Right lobe of liver (tissue), 6 donors: ENCODE measurements around the gene TNS3. TPM values are rescaled to one million over a fixed set of nuclear protein-coding genes. Genes with fewer than 3 reads are reported as not detected.

ENCODE experiments used
- ATAC-seq, 4 donors: fragments of 200-7000 bp; cut with Tn5 transposase; one replicate each; pipeline ENCODE4 v1.9.1; 2020; ENCODE audit warnings: mild to moderate bottlenecking in 4 of 4, moderate library complexity in 4 of 4
- DNase-seq, 3 donors: peaks; one replicate each; pipeline ENCODE4 v3.0.0-alpha.2; 2020
- H3K27ac ChIP-seq, 3 donors: fragments of 200-600 bp; one replicate each; pipeline ENCODE4 v1.8.0; 2022
- H3K27me3 ChIP-seq, 2 donors: fragments of 200-600 bp; one replicate each; pipeline ENCODE4 v1.8.0; 2022
- H3K36me3 ChIP-seq, 4 donors: fragments of 200-600 bp; sonication (generic) in 1 of 4; one replicate each; pipeline versions ENCODE4 v1.5.1 to v1.8.0; 2017 to 2022; ENCODE audit warnings: control low read depth in 1 of 4
- H3K4me1 ChIP-seq, 4 donors: fragments of 200-600 bp; sonication (generic) in 1 of 4; one replicate each; pipeline versions ENCODE4 v1.5.1 to v1.8.0; 2017 to 2022; ENCODE audit warnings: control low read depth in 1 of 4
- H3K4me3 ChIP-seq, 3 donors: fragments of 200-600 bp; one replicate each; pipeline ENCODE4 v1.8.0; 2022
- H3K9me3 ChIP-seq, 4 donors: fragments of 200-600 bp; sonication (generic) in 1 of 4; one replicate each; pipeline versions ENCODE4 v1.5.1 to v1.8.0; 2017 to 2022; ENCODE audit warnings: control low read depth in 1 of 4
- POLR2A ChIP-seq: fragments of 450-650 bp; IDR thresholded peaks from one replicate; pipeline ENCODE4 v1.6.1; 2017; ENCODE audit warnings: antibody characterized with exemption, mild to moderate bottlenecking
- WGBS: methylation state at CpG from one replicate; pipeline ENCODE4 v1.1.6; 2018; ENCODE audit warnings: low coverage, low lambda C conversion rate; ENCODE audit not compliant: insufficient coverage; ENCODE audit errors: missing lambda C conversion rate; 5-methylcytosine and 5-hydroxymethylcytosine counted together
- intact Hi-C, 2 donors: fragments of 100-400 bp; cut with DNase I; formaldehyde crosslinking; loops; one replicate each; pipeline versions ENCODE4 v1.11.2 to v1.14.1; 2022
- total RNA-seq, 6 experiments: library from RNA; depleted of rRNA in 2 of 6; stranded (reverse); fragments of >200 nt in 2 of 6; fragmentation: NEBNext Ultra II Directional in 3 of 6; extraction: Animal tissue kit (Norgen Biotek cat#: 25700) in 3 of 6; gene quantifications; one replicate each; pipeline versions ENCODE4 v1.1.0 to v1.2.4, GENCODE V29; 2016 to 2023
- TF ChIP-seq, protein P1 (sequence below), 4 donors: fragments of 200-600 bp in 3 of 4; fragments of 450-650 bp in 1 of 4; IDR thresholded peaks; one replicate each; pipeline versions ENCODE4 v1.5.1 to v1.8.0; 2016 to 2022; ENCODE audit warnings: antibody characterized with exemption in 4 of 4, mild to moderate bottlenecking in 2 of 4
- donor health status: DM: no; HTN: yes; CAD: no.
- donor health status: DM: no; HTN: no; CAD: no.
- donor health status: DM: no; HTN: no; CAD: no.
- donor health status: DM: no; HTN: yes; CAD: no.
- donor health status: DM: no; HTN: yes; CAD: no.

TNS3 gene
- total RNA-seq, 6 experiments from 2014 or later, result 51.2 to 95.0 (median 58.4) TPM

DNA sequence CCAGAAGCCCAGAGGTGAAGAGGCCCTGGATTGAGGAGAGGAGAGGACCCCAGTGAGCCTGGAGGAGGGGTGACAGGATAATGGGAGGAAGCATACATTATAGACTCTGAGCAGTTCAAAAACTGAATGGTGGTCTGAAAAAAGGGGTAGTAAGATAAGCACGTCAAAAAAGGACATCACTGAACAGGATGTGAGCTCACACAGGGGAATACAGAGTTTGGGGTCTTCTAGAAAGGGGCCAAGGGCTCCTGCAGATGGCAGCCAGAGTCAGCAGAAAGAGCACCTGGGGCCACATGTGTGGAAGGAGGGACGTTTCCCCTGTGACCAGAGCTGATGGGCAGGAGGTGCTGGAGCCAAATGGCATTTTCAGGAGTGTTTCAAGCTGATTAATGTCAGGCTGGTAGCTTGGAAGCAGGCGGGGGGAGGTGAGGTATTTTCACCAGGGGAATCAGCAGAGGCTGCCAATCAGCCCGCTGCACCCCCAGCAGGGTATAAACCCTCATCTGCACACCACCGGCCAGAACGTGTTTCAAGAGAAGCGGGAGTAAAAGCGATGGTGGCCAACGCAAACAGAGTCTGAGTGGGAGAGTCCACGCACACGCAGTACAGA is 85.8 kb downstream of the TNS3 start:
- Histone ChIP-seq H3K4me1 (peaks cover 3 to 51% (median 25%) of the 10 kb centered on the region in 4 donors), H3K36me3 (no peaks in the 10 kb centered on the region), H3K4me3 (no peak overlapping the region), H3K9me3 (no peaks in the 10 kb centered on the region), H3K27me3 (no peaks in the 10 kb centered on the region), H3K27ac (peak overlapping the region; percentile 28 to 83 (median 33))
- intact Hi-C loops, result no loop called here
- 50% methylated on average over 10 of the region's 11 CpGs for WGBS
- ATAC-seq, result no peak
- DNase-seq, result no peak
- TF ChIP-seq POLR2A, result no peak
- TF ChIP-seq, protein P1, sequence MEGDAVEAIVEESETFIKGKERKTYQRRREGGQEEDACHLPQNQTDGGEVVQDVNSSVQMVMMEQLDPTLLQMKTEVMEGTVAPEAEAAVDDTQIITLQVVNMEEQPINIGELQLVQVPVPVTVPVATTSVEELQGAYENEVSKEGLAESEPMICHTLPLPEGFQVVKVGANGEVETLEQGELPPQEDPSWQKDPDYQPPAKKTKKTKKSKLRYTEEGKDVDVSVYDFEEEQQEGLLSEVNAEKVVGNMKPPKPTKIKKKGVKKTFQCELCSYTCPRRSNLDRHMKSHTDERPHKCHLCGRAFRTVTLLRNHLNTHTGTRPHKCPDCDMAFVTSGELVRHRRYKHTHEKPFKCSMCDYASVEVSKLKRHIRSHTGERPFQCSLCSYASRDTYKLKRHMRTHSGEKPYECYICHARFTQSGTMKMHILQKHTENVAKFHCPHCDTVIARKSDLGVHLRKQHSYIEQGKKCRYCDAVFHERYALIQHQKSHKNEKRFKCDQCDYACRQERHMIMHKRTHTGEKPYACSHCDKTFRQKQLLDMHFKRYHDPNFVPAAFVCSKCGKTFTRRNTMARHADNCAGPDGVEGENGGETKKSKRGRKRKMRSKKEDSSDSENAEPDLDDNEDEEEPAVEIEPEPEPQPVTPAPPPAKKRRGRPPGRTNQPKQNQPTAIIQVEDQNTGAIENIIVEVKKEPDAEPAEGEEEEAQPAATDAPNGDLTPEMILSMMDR (IDR thresholded peaks at IDR 0.05), result no peak

DNA sequence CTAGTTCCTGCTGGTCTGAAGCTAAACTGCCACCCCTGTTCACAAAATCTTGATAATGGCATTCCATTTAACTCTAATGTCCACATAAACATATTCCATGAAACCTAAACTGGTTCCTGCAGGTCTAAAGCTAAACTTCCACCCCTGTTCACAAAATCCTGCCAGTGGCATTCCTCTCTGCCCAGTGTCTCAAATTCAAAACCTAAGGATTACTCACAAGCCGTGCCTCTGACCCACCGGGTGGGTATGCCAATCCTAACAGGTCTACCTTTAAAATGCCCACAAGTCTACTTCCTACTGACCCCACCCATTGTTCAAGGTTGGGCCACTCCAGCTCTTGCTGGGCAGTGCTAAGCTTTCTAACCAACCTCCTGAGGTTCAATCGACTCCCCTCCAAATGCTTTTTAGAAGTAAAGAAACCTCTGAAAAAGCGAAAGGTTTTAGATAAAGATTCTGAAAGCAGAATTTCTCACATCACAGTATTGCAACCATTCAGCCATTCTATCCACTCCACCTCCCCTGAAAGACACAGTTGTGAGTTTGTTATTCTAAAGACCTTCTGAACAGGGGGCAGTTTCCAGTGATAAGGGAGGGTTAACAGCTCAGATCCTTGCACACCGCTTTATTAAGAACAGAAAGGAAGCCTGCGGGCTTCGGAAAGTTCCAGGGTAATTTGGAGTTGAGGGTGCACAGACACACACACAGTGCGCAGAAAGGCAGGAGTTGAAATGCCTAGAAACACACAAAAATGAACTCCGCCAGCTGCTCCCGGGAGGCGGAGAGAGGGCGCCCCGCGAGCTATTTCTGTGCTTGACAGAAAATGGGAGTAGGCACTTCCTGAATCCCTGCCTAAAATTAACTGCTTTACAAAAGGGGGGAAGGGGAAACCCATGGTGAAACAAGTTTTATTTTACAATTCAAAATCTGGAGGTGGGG is 87.7 kb downstream of the TNS3 start:
- intact Hi-C loops, result no loop called here
- 47% methylated on average over 14 of the region's 14 CpGs for WGBS
- no peak overlapping the region for H3K4me3 ChIP-seq
- DNase-seq (no peak), ATAC-seq (peak in 1 of 4 donors; percentile 3)
- H3K27me3 ChIP-seq, result no peaks in the 10 kb centered on the region
- TF ChIP-seq, protein P1 (IDR thresholded peaks at IDR 0.05), result no peak
- TF ChIP-seq POLR2A, result no peak
- H3K27ac ChIP-seq, result peak overlapping the region; percentile 16 to 37 (median 37)
- H3K9me3 ChIP-seq, result no peaks in the 10 kb centered on the region
- peaks cover 0 to 35% (median 17%) of the 10 kb centered on the region in 4 donors for H3K4me1 ChIP-seq
- H3K36me3 ChIP-seq, result no peaks in the 10 kb centered on the region

DNA sequence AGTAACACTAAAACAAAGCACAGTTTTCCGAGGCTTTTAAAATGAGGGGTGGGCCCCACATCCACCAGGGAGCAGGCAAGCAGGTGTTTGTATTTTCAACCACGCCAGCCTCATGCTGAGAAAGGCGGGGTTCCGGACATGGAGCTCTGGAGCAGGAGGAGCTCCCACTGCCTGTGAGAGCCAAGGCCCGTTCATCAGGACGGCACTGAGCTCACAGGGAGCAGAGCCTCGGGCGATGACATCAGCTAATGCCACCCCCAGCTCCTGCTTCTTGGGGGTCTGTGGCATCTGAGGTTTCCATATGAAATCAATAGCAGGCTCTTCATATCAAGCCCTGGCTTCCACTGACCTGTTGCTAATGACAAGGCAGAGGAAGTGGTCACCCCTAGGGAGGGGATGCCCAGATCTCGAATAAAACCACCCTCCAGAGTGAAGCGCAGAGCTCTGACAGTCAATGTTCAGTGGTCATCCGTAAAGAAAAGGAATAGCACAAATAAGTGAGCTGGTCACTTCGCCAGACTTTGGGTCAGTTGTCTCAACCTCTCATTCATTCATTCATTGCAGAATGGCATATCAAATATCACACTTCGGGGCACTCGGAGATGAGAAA is 89.1 kb downstream of the TNS3 start:
- WGBS, result 84% methylated on average over 5 of the region's 14 CpGs

More for the DNA sequence above, 89.1 kb downstream of the TNS3 start:
- ATAC-seq (no peak), DNase-seq (no peak)
- Histone ChIP-seq H3K27me3 (no peaks in the 10 kb centered on the region), H3K4me3 (no peak overlapping the region), H3K4me1 (peaks cover 0 to 27% (median 12%) of the 10 kb centered on the region in 4 donors), H3K9me3 (no peaks in the 10 kb centered on the region), H3K36me3 (no peaks in the 10 kb centered on the region), H3K27ac (no peak overlapping the region)
- intact Hi-C loops, result no loop called here
- no peak for TF ChIP-seq POLR2A
- TF ChIP-seq, protein P1 (IDR thresholded peaks at IDR 0.05), result no peak
